Activated CD4-positive, alpha-beta memory T cell treated with anti-CD3 and anti-CD28 coated beads for 36 hours (primary cell): ENCODE measurements around the gene TACC2. TPM values are rescaled to one million over a fixed set of nuclear protein-coding genes. Genes with fewer than 3 reads are reported as not detected.

ENCODE experiments used
- CTCF ChIA-PET: fragments of 350-600 bp; sonication (Branson Sonifier 250); formaldehyde crosslinking; loops from one replicate; lab custom pipeline; 2021; ENCODE audit warnings: antibody characterized with exemption, inconsistent platforms; lab: Charles Lee
- POLR2A ChIA-PET: fragments of 350-600 bp; sonication (Branson Sonifier 250); formaldehyde crosslinking; loops from one replicate; lab custom pipeline; 2021; ENCODE audit warnings: antibody characterized with exemption; lab: Charles Lee
- DNase-seq: peaks from one replicate; pipeline ENCODE4 v3.0.0-alpha.2; 2020
- H3K27ac Mint-ChIP-seq: one replicate; pipeline ENCODE4 v1.8.0; 2021; ENCODE audit warnings: mixed read lengths
- H3K27me3 Mint-ChIP-seq: one replicate; pipeline ENCODE4 v1.8.0; 2021; ENCODE audit warnings: mixed read lengths
- H3K36me3 Mint-ChIP-seq: one replicate; pipeline ENCODE4 v1.8.0; 2021; ENCODE audit warnings: mixed read lengths
- H3K4me1 Mint-ChIP-seq: one replicate; pipeline ENCODE4 v1.8.0; 2021; ENCODE audit warnings: low read depth, mixed read lengths
- H3K4me3 Mint-ChIP-seq: one replicate; pipeline ENCODE4 v1.8.0; 2021; ENCODE audit warnings: mild to moderate bottlenecking, mixed read lengths
- H3K9me3 Mint-ChIP-seq: one replicate; pipeline ENCODE4 v1.8.0; 2021; ENCODE audit warnings: mixed read lengths
- intact Hi-C: fragments of 100-400 bp; cut with micrococcal nuclease; formaldehyde crosslinking; loops from one replicate; pipeline ENCODE4 v1.15.1; 2023
- total RNA-seq, 2 experiments: library from RNA; stranded (reverse); gene quantifications; one replicate each; pipeline ENCODE4 v1.2.3, GENCODE V29; 2021

TACC2 gene
- total RNA-seq, 2 experiments from 2014 or later: not detected

DNA sequence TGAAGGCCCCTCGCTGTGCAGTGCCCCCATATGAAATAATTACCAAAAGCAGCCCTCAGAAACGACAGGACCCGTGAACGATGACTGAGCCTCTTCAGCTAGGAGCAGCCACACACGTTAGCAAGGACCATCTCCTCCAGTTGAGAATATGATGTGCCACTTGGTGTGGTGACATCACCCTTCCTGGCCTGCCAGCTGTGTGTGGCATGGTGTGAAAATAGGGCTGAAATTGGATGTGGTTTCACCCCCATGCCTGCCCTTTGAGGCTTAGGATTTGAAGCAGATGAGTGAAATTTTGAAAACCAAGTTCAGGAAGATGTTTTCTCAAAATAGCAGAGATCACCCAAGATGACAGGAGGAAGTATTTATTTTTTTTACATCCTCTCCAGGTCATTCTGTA lies 233.0 kb downstream of the TACC2 start:
- H3K27ac Mint-ChIP-seq: no peak overlapping the region
- H3K4me3 Mint-ChIP-seq: no peak overlapping the region
- no peaks in the 10 kb centered on the region for H3K4me1 Mint-ChIP-seq
- intact Hi-C loops: no loop called here
- H3K27me3 Mint-ChIP-seq: peaks cover 10% of the 10 kb centered on the region
- no peaks in the 10 kb centered on the region for H3K36me3 Mint-ChIP-seq
- no peak for DNase-seq
- CTCF ChIA-PET: no interaction called here
- no peaks in the 10 kb centered on the region for H3K9me3 Mint-ChIP-seq
- POLR2A ChIA-PET: no interaction called here

DNA sequence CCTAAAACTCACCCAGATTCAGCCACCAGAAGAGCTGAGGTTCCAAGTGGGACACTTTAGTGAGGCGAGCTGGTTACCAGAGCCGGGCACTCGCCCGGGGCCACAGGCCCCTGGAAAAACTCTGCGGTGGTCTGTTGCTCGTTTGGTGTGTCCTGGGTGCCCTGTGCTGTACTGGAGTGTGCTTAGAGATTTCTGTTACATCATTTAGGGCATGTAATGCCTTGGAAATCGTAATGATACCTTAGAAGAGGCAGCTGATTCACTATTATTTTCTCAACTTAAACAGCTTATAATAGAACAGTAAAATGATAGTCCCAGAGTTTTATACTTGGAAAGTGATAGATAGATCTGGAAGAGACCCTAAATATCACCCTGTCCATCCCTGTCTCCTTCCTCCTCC lies 233.7 kb downstream of the TACC2 start:
- Mint-ChIP-seq H3K27ac (no peak overlapping the region), H3K9me3 (no peaks in the 10 kb centered on the region), H3K4me3 (no peak overlapping the region), H3K4me1 (no peaks in the 10 kb centered on the region), H3K27me3 (peaks cover 10% of the 10 kb centered on the region), H3K36me3 (no peaks in the 10 kb centered on the region)
- ChIA-PET CTCF (interaction anchor here (2.3 kb wide), 1 partner anchor 46 kb away, joined by 8 read pairs; no protein-coding TSS in a partner anchor), POLR2A (no interaction called here)
- intact Hi-C loops: no loop called here
- DNase-seq: no peak

DNA sequence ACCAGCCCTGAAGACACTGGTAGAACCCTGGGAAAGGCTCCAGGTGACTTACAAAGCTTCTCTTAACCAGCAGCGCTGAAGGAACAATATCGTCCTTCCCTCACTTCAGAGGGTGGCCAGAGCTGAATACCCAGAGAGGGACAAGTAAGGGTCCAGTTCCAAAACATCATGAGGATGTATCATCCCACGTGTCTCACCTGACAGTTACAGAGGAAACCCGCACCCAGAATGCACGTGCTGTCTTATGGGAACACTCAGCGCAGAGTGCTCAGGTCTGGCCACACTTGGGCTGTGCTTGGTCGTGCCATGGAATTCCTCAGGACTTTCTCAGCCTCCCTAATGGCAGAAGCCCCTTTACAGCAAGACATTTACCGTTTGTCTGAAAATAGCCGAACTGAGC lies 235.2 kb downstream of the TACC2 start:
- Mint-ChIP-seq H3K36me3 (no peaks in the 10 kb centered on the region), H3K27me3 (peaks cover 6% of the 10 kb centered on the region), H3K9me3 (no peaks in the 10 kb centered on the region), H3K4me3 (no peak overlapping the region), H3K4me1 (no peaks in the 10 kb centered on the region), H3K27ac (no peak overlapping the region)
- intact Hi-C loops: no loop called here
- ChIA-PET POLR2A (no interaction called here), CTCF (interaction anchor here (2.3 kb wide), 1 partner anchor 44 kb away, joined by 8 read pairs; no protein-coding TSS in a partner anchor)
- no peak for DNase-seq

DNA sequence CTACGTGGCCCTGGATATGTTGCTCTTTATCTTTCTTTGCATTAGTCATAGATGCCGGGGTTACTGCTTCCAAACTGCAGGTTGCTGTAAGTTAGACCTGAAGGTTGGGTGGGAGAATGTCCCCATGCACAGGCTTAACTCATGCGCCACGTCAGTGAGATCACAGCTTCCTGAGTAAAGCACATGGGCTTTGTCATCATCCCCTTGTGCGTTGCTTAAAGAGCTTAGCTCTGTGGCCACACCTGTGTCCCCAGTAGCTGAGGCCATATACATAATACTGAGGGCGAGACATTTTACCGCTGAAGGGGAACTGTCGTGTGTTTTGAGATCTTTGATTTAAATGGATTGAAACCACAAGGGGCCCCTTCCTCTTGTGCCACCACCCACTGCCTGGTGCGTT lies 236.4 kb downstream of the TACC2 start:
- H3K36me3 Mint-ChIP-seq: no peaks in the 10 kb centered on the region
- no peak overlapping the region for H3K4me3 Mint-ChIP-seq
- CTCF ChIA-PET: no interaction called here
- H3K27me3 Mint-ChIP-seq: peaks cover 4% of the 10 kb centered on the region
- no peak for DNase-seq
- H3K4me1 Mint-ChIP-seq: no peaks in the 10 kb centered on the region
- POLR2A ChIA-PET: no interaction called here
- H3K9me3 Mint-ChIP-seq: no peaks in the 10 kb centered on the region
- intact Hi-C loops: no loop called here
- H3K27ac Mint-ChIP-seq: no peak overlapping the region

DNA sequence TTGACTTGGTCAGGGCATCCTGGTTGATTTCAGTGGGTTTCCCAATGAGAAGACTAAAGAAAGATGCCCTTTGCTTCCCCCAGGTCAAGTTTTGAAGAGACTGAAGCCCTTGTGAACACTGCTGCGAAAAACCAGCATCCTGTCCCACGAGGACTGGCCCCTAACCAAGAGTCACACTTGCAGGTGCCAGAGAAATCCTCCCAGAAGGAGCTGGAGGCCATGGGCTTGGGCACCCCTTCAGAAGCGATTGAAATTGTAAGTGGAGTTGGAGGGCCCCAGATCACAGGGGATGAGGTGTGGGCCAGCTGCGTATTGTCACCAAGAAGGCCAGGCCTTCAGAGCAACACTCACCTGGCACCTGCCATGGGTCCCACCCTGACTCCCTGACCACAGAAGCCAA lies 238.8 kb downstream of the TACC2 start:
- H3K36me3 Mint-ChIP-seq: no peaks in the 10 kb centered on the region
- POLR2A ChIA-PET: interaction anchor here (0.5 kb wide), 1 partner anchor 18 kb away, joined by 4 read pairs; no protein-coding TSS in a partner anchor
- intact Hi-C loops: no loop called here
- no peaks in the 10 kb centered on the region for H3K9me3 Mint-ChIP-seq
- no peak for DNase-seq
- H3K4me3 Mint-ChIP-seq: no peak overlapping the region
- H3K27me3 Mint-ChIP-seq: peaks cover 4% of the 10 kb centered on the region
- no peaks in the 10 kb centered on the region for H3K4me1 Mint-ChIP-seq
- CTCF ChIA-PET: no interaction called here
- no peak overlapping the region for H3K27ac Mint-ChIP-seq

DNA sequence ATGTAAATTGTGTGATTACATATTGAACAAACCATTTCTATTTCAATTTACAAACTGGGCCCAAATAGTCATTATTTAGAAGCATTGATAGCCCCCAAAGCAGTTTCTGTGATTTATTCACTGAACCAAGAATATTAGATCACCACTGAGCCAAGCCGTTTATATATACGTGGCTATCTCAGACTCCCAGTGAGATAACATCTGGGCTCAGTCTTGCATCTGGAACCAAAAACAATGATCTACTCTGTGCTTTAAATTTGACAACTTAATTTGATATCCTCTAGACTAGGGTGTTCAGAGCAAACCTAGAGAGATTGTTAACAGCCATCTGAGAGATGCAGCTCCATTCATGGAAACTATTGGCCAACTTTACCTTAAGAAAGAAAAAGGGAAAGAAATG lies 240.7 kb downstream of the TACC2 start:
- no peak for DNase-seq
- CTCF ChIA-PET: no interaction called here

DNA sequence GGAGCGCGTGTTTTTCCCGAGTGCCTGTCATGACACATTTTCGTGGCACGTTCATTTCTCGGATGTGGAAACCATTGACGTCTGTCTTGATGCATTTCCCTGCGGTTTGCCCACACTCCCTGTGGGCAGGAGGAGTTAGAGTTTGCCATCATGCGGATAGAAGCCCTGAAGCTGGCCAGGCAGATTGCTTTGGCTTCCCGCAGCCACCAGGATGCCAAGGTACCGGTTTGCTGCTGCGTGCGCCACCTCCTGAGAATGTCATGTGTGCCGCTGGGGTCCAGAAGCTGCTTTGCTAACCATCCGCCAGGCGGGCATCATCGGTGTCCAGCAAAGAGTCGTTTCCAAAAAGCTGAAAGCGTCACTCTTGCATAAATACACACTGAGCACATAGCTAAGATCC lies 241.3 kb downstream of the TACC2 start:
- ChIA-PET CTCF (no interaction called here), POLR2A (no interaction called here)
- Mint-ChIP-seq H3K4me1 (no peaks in the 10 kb centered on the region), H3K9me3 (no peaks in the 10 kb centered on the region), H3K36me3 (no peaks in the 10 kb centered on the region), H3K27ac (no peak overlapping the region), H3K4me3 (no peak overlapping the region), H3K27me3 (peaks cover 4% of the 10 kb centered on the region)
- no peak for DNase-seq
- intact Hi-C loops: no loop called here

More for the DNA sequence above, 240.7 kb downstream of the TACC2 start:
- H3K4me1 Mint-ChIP-seq: no peaks in the 10 kb centered on the region
- intact Hi-C loops: no loop called here
- H3K27ac Mint-ChIP-seq: no peak overlapping the region
- POLR2A ChIA-PET: no interaction called here
- no peak overlapping the region for H3K4me3 Mint-ChIP-seq
- H3K27me3 Mint-ChIP-seq: peaks cover 4% of the 10 kb centered on the region
- no peaks in the 10 kb centered on the region for H3K36me3 Mint-ChIP-seq
- H3K9me3 Mint-ChIP-seq: no peaks in the 10 kb centered on the region

DNA sequence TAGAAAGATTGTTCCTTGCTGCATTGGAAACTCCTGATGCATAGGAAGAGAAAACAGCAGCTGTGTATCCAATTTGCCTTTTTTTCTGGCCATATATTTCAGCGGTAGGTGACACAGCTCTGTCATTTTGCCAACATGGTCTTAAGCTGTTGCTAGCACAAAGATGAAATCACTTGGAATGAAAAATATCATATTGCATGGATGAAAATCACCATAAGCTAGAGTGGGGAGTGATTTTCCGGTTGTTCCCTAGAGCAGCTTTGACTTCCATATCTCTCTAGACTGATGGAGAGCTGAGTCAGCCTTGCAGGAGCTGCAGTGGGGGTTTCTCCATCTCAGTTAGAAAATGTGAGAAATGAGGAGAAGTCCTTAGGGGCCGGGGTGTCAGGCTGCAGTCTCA lies 243.8 kb downstream of the TACC2 start:
- Mint-ChIP-seq H3K4me1 (no peaks in the 10 kb centered on the region), H3K9me3 (no peaks in the 10 kb centered on the region), H3K27ac (no peak overlapping the region), H3K4me3 (no peak overlapping the region), H3K36me3 (no peaks in the 10 kb centered on the region), H3K27me3 (no peaks in the 10 kb centered on the region)
- intact Hi-C loops: no loop called here
- ChIA-PET CTCF (no interaction called here), POLR2A (no interaction called here)
- DNase-seq: no peak

DNA sequence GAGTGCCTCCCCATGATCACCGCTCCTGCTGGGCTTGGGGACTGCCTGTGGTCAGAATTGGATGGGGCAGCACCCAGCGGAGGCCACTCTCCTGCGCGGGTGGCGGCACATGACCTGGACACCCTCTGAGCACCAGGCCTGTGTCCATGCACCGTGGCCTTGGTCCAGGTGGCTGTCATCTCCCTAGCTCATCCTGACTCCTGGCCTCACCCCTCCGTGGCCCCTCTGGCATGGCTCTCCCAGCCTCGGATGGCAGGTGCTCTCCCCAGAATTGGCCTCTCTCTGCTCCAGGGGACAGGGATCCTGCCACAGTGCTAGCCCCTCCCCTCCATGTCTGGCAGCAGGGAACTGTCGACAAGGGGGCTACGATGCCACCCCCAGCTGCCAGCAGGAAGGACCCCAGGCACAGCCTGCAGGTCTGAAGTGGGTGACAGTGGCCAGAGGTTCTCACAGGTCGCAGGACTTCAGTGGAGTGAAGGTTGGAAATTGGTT lies 244.9 kb downstream of the TACC2 start:
- no peak overlapping the region for H3K4me3 Mint-ChIP-seq
- no peaks in the 10 kb centered on the region for H3K27me3 Mint-ChIP-seq
- no peaks in the 10 kb centered on the region for H3K4me1 Mint-ChIP-seq
- H3K9me3 Mint-ChIP-seq: no peaks in the 10 kb centered on the region
- no peak for DNase-seq
- no peak overlapping the region for H3K27ac Mint-ChIP-seq
- ChIA-PET POLR2A (no interaction called here), CTCF (no interaction called here)
- intact Hi-C loops: no loop called here
- no peaks in the 10 kb centered on the region for H3K36me3 Mint-ChIP-seq

DNA sequence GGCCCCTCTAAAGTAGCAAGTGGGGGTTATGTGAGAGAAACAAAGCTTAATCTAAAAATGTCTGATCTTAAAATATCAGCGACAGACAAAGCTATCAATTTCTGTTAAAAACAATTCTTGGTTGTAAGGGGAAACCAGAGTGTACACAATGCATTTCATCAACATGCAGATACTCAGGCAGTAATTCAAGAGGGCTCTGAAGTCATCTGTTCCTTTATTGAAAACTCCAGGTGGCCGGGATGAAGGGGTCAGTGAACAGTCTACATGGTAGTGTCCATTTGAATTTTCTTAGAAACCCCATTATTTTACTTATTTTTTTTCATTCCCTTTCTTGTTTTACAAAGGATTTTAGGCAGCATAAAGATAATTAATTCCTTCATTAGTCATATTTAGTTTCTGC lies 245.5 kb downstream of the TACC2 start:
- intact Hi-C loops: no loop called here
- H3K27ac Mint-ChIP-seq: no peak overlapping the region
- no peaks in the 10 kb centered on the region for H3K4me1 Mint-ChIP-seq
- POLR2A ChIA-PET: no interaction called here
- H3K27me3 Mint-ChIP-seq: no peaks in the 10 kb centered on the region
- no peaks in the 10 kb centered on the region for H3K9me3 Mint-ChIP-seq
- no peak for DNase-seq
- CTCF ChIA-PET: no interaction called here
- no peaks in the 10 kb centered on the region for H3K36me3 Mint-ChIP-seq
- no peak overlapping the region for H3K4me3 Mint-ChIP-seq

DNA sequence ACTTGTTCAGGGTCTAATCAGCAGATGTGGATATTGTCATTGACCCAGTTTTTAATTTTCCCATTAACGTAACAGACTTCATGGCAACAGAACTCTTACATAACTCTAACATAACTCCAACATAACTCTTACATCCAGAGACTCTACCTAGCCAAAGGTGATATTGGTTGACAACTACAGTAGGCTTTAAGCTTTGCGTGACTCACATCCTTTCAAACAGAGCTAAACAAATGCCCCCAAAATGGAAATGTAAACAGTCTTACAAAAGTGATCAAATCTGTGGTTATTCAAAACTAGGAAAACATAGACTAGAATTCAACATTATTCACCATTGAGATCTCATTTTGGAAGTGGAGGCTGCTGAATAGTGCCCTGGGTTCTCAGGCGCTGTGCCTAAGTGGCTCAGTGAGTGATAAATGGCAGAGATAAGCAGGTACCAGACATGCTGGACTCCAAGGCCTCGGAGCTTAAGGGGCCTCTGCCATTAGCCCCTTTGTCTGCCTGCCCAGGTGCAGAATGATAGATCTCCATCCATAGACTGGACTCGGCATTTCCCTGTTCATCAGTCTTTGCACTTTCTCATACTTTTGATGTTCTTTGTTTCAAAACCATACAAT lies 247.8 kb downstream of the TACC2 start:
- no peak for DNase-seq
- no peak overlapping the region for H3K4me3 Mint-ChIP-seq
- no peaks in the 10 kb centered on the region for H3K4me1 Mint-ChIP-seq
- POLR2A ChIA-PET: no interaction called here
- intact Hi-C loops: no loop called here
- H3K36me3 Mint-ChIP-seq: no peaks in the 10 kb centered on the region
- CTCF ChIA-PET: no interaction called here
- no peaks in the 10 kb centered on the region for H3K27me3 Mint-ChIP-seq
- no peak overlapping the region for H3K27ac Mint-ChIP-seq
- H3K9me3 Mint-ChIP-seq: no peaks in the 10 kb centered on the region

DNA sequence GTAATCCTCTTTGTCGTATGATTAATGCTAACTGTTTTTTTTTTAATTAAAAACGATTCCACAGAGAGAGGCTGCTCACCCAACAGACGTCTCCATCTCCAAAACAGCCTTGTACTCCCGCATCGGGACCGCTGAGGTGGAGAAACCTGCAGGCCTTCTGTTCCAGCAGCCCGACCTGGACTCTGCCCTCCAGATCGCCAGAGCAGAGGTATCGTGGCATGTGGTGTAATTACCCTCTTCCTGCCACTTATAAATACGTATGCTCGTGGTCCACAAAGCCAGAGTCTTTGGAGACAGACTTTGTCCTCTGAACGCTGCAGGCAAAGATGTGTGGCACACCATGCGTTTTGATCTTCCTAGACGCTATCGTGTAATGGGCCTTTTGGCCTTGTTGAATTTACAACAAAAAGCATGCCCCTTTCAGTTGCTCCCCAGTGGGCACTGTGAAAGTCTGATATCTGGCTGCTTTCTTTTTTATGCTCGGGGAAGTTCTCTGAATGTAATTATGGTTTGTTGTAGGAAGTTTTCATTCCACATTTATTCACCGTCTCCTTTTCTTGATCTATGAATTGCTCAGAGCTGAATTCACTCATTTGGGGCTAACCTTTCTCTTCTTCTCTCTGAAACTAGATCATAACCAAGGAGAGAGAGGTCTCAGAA lies 248.5 kb downstream of the TACC2 start:
- Mint-ChIP-seq H3K4me3 (no peak overlapping the region), H3K4me1 (no peaks in the 10 kb centered on the region), H3K9me3 (no peaks in the 10 kb centered on the region), H3K27ac (no peak overlapping the region), H3K36me3 (no peaks in the 10 kb centered on the region), H3K27me3 (no peaks in the 10 kb centered on the region)
- intact Hi-C loops: no loop called here
- CTCF ChIA-PET: no interaction called here
- no peak for DNase-seq
- POLR2A ChIA-PET: no interaction called here
